NCI-H1048 (cell line): ENCODE results near the gene KCNQ1.

Experiments
- DNase-seq: peaks from one replicate; lab custom pipeline; 2025; lab: John Stamatoyannopoulos, UW

The KCNQ1 gene

GRCh38 chr11:2511421-2512369 is 66.9 kb downstream of the KCNQ1 start:
- DNase-seq: no peak

- DNase-seq: no peak
Observed at GRCh38 chr11:2512431-2513407, 67.9 kb downstream of the KCNQ1 start.

GRCh38 chr11:2513441-2513840 is 68.6 kb downstream of the KCNQ1 start:
- no peak for DNase-seq

GRCh38 chr11:2515401-2516275 is 70.8 kb downstream of the KCNQ1 start:
- no peak for DNase-seq

- no peak for DNase-seq
Observed at GRCh38 chr11:2516276-2517015, 71.6 kb downstream of the KCNQ1 start.

- no peak for DNase-seq
Observed at GRCh38 chr11:2517016-2517385, 72.2 kb downstream of the KCNQ1 start.

- DNase-seq: no peak
Observed at GRCh38 chr11:2517386-2518064, 72.7 kb downstream of the KCNQ1 start.

- no peak for DNase-seq
Observed at GRCh38 chr11:2518111-2518982, 73.5 kb downstream of the KCNQ1 start.

- no peak for DNase-seq
Observed at GRCh38 chr11:2518983-2519340, 74.2 kb downstream of the KCNQ1 start.

- no peak for DNase-seq
Observed at GRCh38 chr11:2519517-2519861, 74.7 kb downstream of the KCNQ1 start.

GRCh38 chr11:2519862-2520735 is 75.3 kb downstream of the KCNQ1 start:
- no peak for DNase-seq

GRCh38 chr11:2520736-2521035 is 75.9 kb downstream of the KCNQ1 start:
- no peak for DNase-seq

GRCh38 chr11:2521081-2521732 is 76.4 kb downstream of the KCNQ1 start:
- no peak for DNase-seq

GRCh38 chr11:2521733-2522630 is 77.2 kb downstream of the KCNQ1 start:
- no peak for DNase-seq

- DNase-seq: no peak
Observed at GRCh38 chr11:2522631-2523255, 77.9 kb downstream of the KCNQ1 start.

GRCh38 chr11:2523821-2524391 is 79.1 kb downstream of the KCNQ1 start:
- no peak for DNase-seq
